H1 (cell line): Measurements from ENCODE around the gene ELOVL2. TPM values are rescaled to one million over a fixed set of nuclear protein-coding genes. Genes with fewer than 3 reads are reported as not detected.

Experiments used
- CTCF ChIA-PET: fragments of 300-600 bp; sonication (Branson Sonifier 250); formaldehyde crosslinking; loops from one replicate; lab custom pipeline; 2021; ENCODE audit not compliant: partially characterized antibody; lab: Charles Lee
- POLR2A ChIA-PET: fragments of 300-600 bp; sonication (Branson Sonifier 250); formaldehyde crosslinking; loops from one replicate; lab custom pipeline; 2021; ENCODE audit warnings: inconsistent platforms; ENCODE audit not compliant: partially characterized antibody; lab: Charles Lee
- DNase-seq, 2 experiments: peaks; one replicate each; pipeline versions ENCODE4 v3.0.0 to v3.0.0-alpha.2; 2010 to 2022; ENCODE audit warnings: low spot score in 2 of 2, low read depth in 1 of 2, mixed read lengths in 1 of 2
- FAIRE-seq: peaks from 2 replicates; lab custom pipeline; 2011; peaks lifted over from hg19 to GRCh38; lab: Jason Lieb, UNC
- H2AFZ ChIP-seq: 2 replicates; pipeline ENCODE4 v1.8.1; 2012; ENCODE audit warnings: low read length, inconsistent platforms
- H2AK5ac ChIP-seq: 2 replicates; pipeline ENCODE4 v1.6.1; 2013; ENCODE audit warnings: low read depth, low read length
- H2BK120ac ChIP-seq: replicated peaks from 2 replicates; pipeline ENCODE3; 2013; ENCODE audit warnings: low read depth, low read length, inconsistent platforms
- H2BK12ac ChIP-seq: 2 replicates; pipeline ENCODE4 v1.6.1; 2013; ENCODE audit warnings: low read depth, low read length
- H2BK15ac ChIP-seq: 2 replicates; pipeline ENCODE4 v1.6.1; 2013; ENCODE audit warnings: low read length
- H2BK20ac ChIP-seq: 2 replicates; pipeline ENCODE4 v1.6.1; 2013; ENCODE audit warnings: low read length
- H2BK5ac ChIP-seq: 2 replicates; pipeline ENCODE4 v1.6.1; 2013; ENCODE audit warnings: low read depth, low read length
- H3K14ac ChIP-seq: 2 replicates; pipeline ENCODE4 v1.6.1; 2013; ENCODE audit warnings: inconsistent platforms; ENCODE audit not compliant: insufficient read length
- H3K18ac ChIP-seq: 2 replicates; pipeline ENCODE4 v1.6.1; 2013; ENCODE audit warnings: low read length; ENCODE audit errors: extremely low read depth
- H3K23ac ChIP-seq: 2 replicates; pipeline ENCODE4 v1.6.1; 2013; ENCODE audit warnings: inconsistent platforms; ENCODE audit not compliant: insufficient read length
- H3K23me2 ChIP-seq: 2 replicates; pipeline ENCODE4 v1.6.1; 2013; ENCODE audit warnings: low read depth, low read length
- H3K27ac ChIP-seq: 2 replicates; pipeline ENCODE4 v1.6.1; 2011; ENCODE audit warnings: low read depth, low read length, inconsistent platforms
- H3K27me3 ChIP-seq, 4 experiments: replicated peaks in 1 of 4; 1 replicate in 1 of 4; 2 replicates in 3 of 4; pipeline versions ENCODE4 v1.6.1 to v1.8.1; 2011 to 2013; ENCODE audit warnings: low read length in 3 of 4, mild to moderate bottlenecking in 3 of 4, inconsistent platforms in 2 of 4, mixed read lengths in 2 of 4, moderate library complexity in 1 of 4; ENCODE audit not compliant: control insufficient read depth in 3 of 4, insufficient read depth in 3 of 4; ENCODE audit errors: extremely low read depth in 1 of 4
- H3K36me3 ChIP-seq, 4 experiments: 2 replicates each; pipeline versions ENCODE4 v1.6.1 to v1.8.1; 2011 to 2013; ENCODE audit warnings: mild to moderate bottlenecking in 4 of 4, low read length in 3 of 4, moderate library complexity in 2 of 4, control low read depth in 1 of 4, inconsistent platforms in 1 of 4; ENCODE audit not compliant: insufficient read depth in 4 of 4, control insufficient read depth in 2 of 4
- H3K4ac ChIP-seq: replicated peaks from 2 replicates; pipeline ENCODE3; 2013; ENCODE audit warnings: low read length, low read depth, mixed read lengths, inconsistent platforms; ENCODE audit not compliant: insufficient read length
- H3K4me1 ChIP-seq, 4 experiments: replicated peaks in 1 of 4; 1 replicate in 1 of 4; 2 replicates in 3 of 4; pipeline versions ENCODE4 v1.6.1 to v1.8.1; 2011 to 2013; ENCODE audit warnings: low read length in 3 of 4, inconsistent platforms in 2 of 4, mixed read lengths in 1 of 4; ENCODE audit not compliant: insufficient read depth in 4 of 4, control insufficient read depth in 3 of 4
- H3K4me2 ChIP-seq, 2 experiments: 2 replicates each; pipeline versions ENCODE4 v1.6.1 to v1.8.1; 2011 to 2013; ENCODE audit warnings: low read depth in 2 of 2, low read length in 2 of 2, control low read depth in 1 of 2, inconsistent platforms in 1 of 2, mild to moderate bottlenecking in 1 of 2; ENCODE audit not compliant: insufficient read depth in 1 of 2
- H3K4me3 ChIP-seq, 4 experiments: fragments of 200-600, 300-600 bp in 1 of 4; sonication (generic), shearing (Covaris generic), sonication (Bioruptor Twin) in 1 of 4; 2 replicates each; pipeline versions ENCODE4 v1.5.1 to v1.8.1; 2011 to 2016; ENCODE audit warnings: low read length in 4 of 4, low read depth in 3 of 4, control low read depth in 2 of 4, inconsistent platforms in 2 of 4, mild to moderate bottlenecking in 2 of 4, mixed read lengths in 1 of 4, moderate library complexity in 1 of 4; ENCODE audit not compliant: insufficient read depth in 2 of 4; ENCODE audit errors: extremely low read depth in 1 of 4
- H3K56ac ChIP-seq: replicated peaks from 2 replicates; pipeline ENCODE3; 2013; ENCODE audit warnings: low read depth, mild to moderate bottlenecking, mixed read lengths, low read length, inconsistent platforms; ENCODE audit not compliant: insufficient read length
- H3K79me1 ChIP-seq: 2 replicates; pipeline ENCODE4 v1.6.1; 2013; ENCODE audit warnings: low read depth, low read length, control low read depth
- H3K79me2 ChIP-seq, 2 experiments: 2 replicates each; pipeline versions ENCODE4 v1.6.1 to v1.8.1; 2012 to 2013; ENCODE audit warnings: low read length in 2 of 2, mild to moderate bottlenecking in 2 of 2, inconsistent platforms in 1 of 2; ENCODE audit not compliant: insufficient read depth in 2 of 2, control insufficient read depth in 1 of 2
- H3K9ac ChIP-seq, 4 experiments: replicated peaks in 1 of 4; 1 replicate in 1 of 4; 2 replicates in 3 of 4; pipeline versions ENCODE4 v1.6.1 to v1.8.1; 2011 to 2013; ENCODE audit warnings: low read depth in 3 of 4, low read length in 3 of 4, control low read depth in 2 of 4, mild to moderate bottlenecking in 2 of 4, moderate library complexity in 2 of 4, inconsistent platforms in 1 of 4; ENCODE audit errors: extremely low read depth in 1 of 4
- H3K9me3 ChIP-seq, 2 experiments: 2 replicates each; pipeline versions ENCODE4 v1.6.1 to v1.8.1; 2012 to 2013; ENCODE audit warnings: mild to moderate bottlenecking in 2 of 2, moderate library complexity in 2 of 2, control low read depth in 1 of 2, inconsistent platforms in 1 of 2, low read depth in 1 of 2, low read length in 1 of 2, mixed read lengths in 1 of 2; ENCODE audit not compliant: insufficient read depth in 2 of 2
- H4K20me1 ChIP-seq, 2 experiments: replicated peaks in 1 of 2; 2 replicates each; pipeline versions ENCODE3 to v1.8.1; 2011 to 2013; ENCODE audit warnings: inconsistent platforms in 2 of 2, low read length in 2 of 2, mild to moderate bottlenecking in 1 of 2; ENCODE audit not compliant: insufficient read depth in 2 of 2, control insufficient read depth in 1 of 2
- H4K5ac ChIP-seq: 2 replicates; pipeline ENCODE4 v1.6.1; 2013; ENCODE audit warnings: low read length, low read depth, mixed read lengths, inconsistent platforms; ENCODE audit not compliant: insufficient read length
- H4K8ac ChIP-seq: 2 replicates; pipeline ENCODE4 v1.8.0; 2013; ENCODE audit warnings: mild to moderate bottlenecking, moderate library complexity, low read length, inconsistent platforms; ENCODE audit not compliant: insufficient read depth; ENCODE audit errors: extremely low read depth
- H4K91ac ChIP-seq: replicated peaks from 2 replicates; pipeline ENCODE3; 2013; ENCODE audit warnings: low read length, mixed read lengths, inconsistent platforms; ENCODE audit not compliant: insufficient read length
- ASH2L ChIP-seq: fragments of 200-600, 300-600 bp; sonication (generic); IDR thresholded peaks from one replicate; pipeline ENCODE4 v1.7.1; 2017; ENCODE audit warnings: low read length
- CBX5 ChIP-seq: fragments of 300-800, 300-1000 bp; sonication (generic); IDR thresholded peaks from 2 replicates; pipeline ENCODE4 v1.7.1; 2016; ENCODE audit warnings: antibody characterized with exemption, low read length, low read depth
- CEBPB ChIP-seq: IDR thresholded peaks from 2 replicates; pipeline ENCODE4 v1.6.1; 2012; ENCODE audit warnings: low read depth, low read length
- CTCF ChIP-seq, 3 experiments: IDR thresholded peaks; 1 replicate in 2 of 3; 2 replicates in 1 of 3; pipeline versions ENCODE4 v1.5.1 to v1.6.1; 2011; ENCODE audit warnings: low read length in 3 of 3, mild to moderate bottlenecking in 3 of 3, inconsistent platforms in 2 of 3, low read depth in 1 of 3, moderate library complexity in 1 of 3; ENCODE audit not compliant: insufficient read depth in 1 of 3; ENCODE audit errors: control extremely low read depth in 1 of 3
- EGR1 ChIP-seq: IDR thresholded peaks from 2 replicates; pipeline ENCODE4 v1.6.1; 2011; ENCODE audit warnings: low read depth, low read length, borderline replicate concordance
- HDAC6 ChIP-seq: IDR thresholded peaks from one replicate; pipeline ENCODE4 v1.7.1; 2012; ENCODE audit warnings: low read depth, mild to moderate bottlenecking, inconsistent platforms, low read length, moderate library complexity
- JUND ChIP-seq: IDR thresholded peaks from 2 replicates; pipeline ENCODE4 v1.6.1; 2011; ENCODE audit warnings: mild to moderate bottlenecking, improper control_type of control experiment, low read length
- NANOG ChIP-seq: IDR thresholded peaks from 2 replicates; pipeline ENCODE4 v1.6.1; 2011; ENCODE audit warnings: low read length, low read depth, mild to moderate bottlenecking, inconsistent platforms; ENCODE audit not compliant: insufficient read depth, poor library complexity, severe bottlenecking
- NRF1 ChIP-seq: IDR thresholded peaks from 2 replicates; pipeline ENCODE4 v1.6.1; 2011; ENCODE audit warnings: mild to moderate bottlenecking, low read depth, low read length, improper control_type of control experiment
- POU5F1 ChIP-seq: IDR thresholded peaks from 2 replicates; pipeline ENCODE4 v1.6.1; 2011; ENCODE audit warnings: low read depth, mild to moderate bottlenecking, low read length, moderate library complexity
- SIN3A ChIP-seq, 2 experiments: IDR thresholded peaks in 1 of 2; conservative IDR thresholded peaks in 1 of 2; 2 replicates each; pipeline ENCODE4 v1.6.1; 2011 to 2012; ENCODE audit warnings: low read length in 2 of 2, improper control_type of control experiment in 1 of 2, low read depth in 1 of 2, mild to moderate bottlenecking in 1 of 2
- TBP ChIP-seq: IDR thresholded peaks from 2 replicates; pipeline ENCODE4 v1.6.1; 2011; ENCODE audit warnings: low read depth, low read length, improper control_type of control experiment
- YY1 ChIP-seq: IDR thresholded peaks from 2 replicates; pipeline ENCODE4 v1.6.1; 2011; ENCODE audit warnings: low read depth, mild to moderate bottlenecking, low read length
- WGBS, 2 experiments: shearing (Covaris generic) in 1 of 2; methylation state at CpG; one replicate each; pipeline versions ENCODE4 v1.1.6 to v1.1.7; 2013 to 2015; ENCODE audit warnings: low lambda C conversion rate in 2 of 2, mixed read lengths in 2 of 2, inconsistent platforms in 1 of 2, low coverage in 1 of 2, missing lambda C conversion rate in 1 of 2; ENCODE audit not compliant: insufficient replicate concordance in 2 of 2, insufficient coverage in 1 of 2, insufficient read length in 1 of 2; ENCODE audit errors: extremely low coverage in 1 of 2, missing lambda C conversion rate in 1 of 2; 5-methylcytosine and 5-hydroxymethylcytosine counted together
- polyA plus RNA-seq, 7 experiments: library from polyadenylated mRNA; depleted of rRNA in 3 of 7; stranded (reverse) in 5 of 7; unstranded in 2 of 7; fragments of >200 nt in 5 of 7; fragments of 200-250 nt in 2 of 7; gene quantifications; 1 replicate in 5 of 7; 2 replicates in 1 of 7; 4 replicates in 1 of 7; pipeline versions ENCODE4 v1.2.1 to v1.2.3, GENCODE V29; 2011 to 2013; ENCODE audit warnings: missing spikeins in 2 of 7, mixed read lengths in 2 of 7
- total RNA-seq: library from RNA; stranded (reverse); fragmentation: NEBNext Ultra II Directional; extraction: Animal tissue kit (Norgen Biotek cat#: 25700); gene quantifications from 2 replicates; pipeline ENCODE4 v1.2.1, GENCODE V29; 2021

The ELOVL2 gene
- total and polyA plus RNA-seq, 2 of the 8 experiments (the other 6 are each of a cell fraction or from before 2014, with no cell fraction given), result 0.42 to 0.89 TPM

GRCh38 chr6:11017090-11017489 is 27.0 kb downstream of the ELOVL2 start:
- DNase-seq, result no peak
- no peak overlapping the region for H4K5ac ChIP-seq
- WGBS, 2 experiments, result 91% methylated on average over 3 of the region's 3 CpGs; no CpG with 5 or more reads in 1 of the 2 experiments
- TF ChIP-seq YY1, result no peak
- no peak for TF ChIP-seq CBX5
- TF ChIP-seq NRF1, result no peak
- TF ChIP-seq JUND, result no peak
- no peak for TF ChIP-seq CTCF (IDR thresholded peaks at IDR 0.05; ENCODE audit: control extremely low read depth in 1 of 3, insufficient read depth in 1 of 3, low read depth in 1 of 3, low read length in 3 of 3)
- TF ChIP-seq HDAC6, result no peak
- no peak for TF ChIP-seq TBP
- TF ChIP-seq CEBPB, result no peak
- no peak for TF ChIP-seq NANOG
- no peak for TF ChIP-seq ASH2L
- no peak for TF ChIP-seq POU5F1
- TF ChIP-seq EGR1, result no peak
- TF ChIP-seq SIN3A (conservative IDR thresholded peaks at IDR 0.05 in 1 of 2, IDR thresholded peaks at IDR 0.05 in 1 of 2; ENCODE audit: low read depth in 1 of 2, low read length in 2 of 2), result no peak

More at GRCh38 chr6:11017090-11017489, 27.0 kb downstream of the ELOVL2 start:
- ChIA-PET CTCF (interaction anchor here (0.7 to 0.8 kb wide), 3 partner anchors 10 to 25 kb away, joined by 3 read pairs; no protein-coding TSS in a partner anchor), POLR2A (no interaction called here)
- Histone ChIP-seq H4K20me1 (no peaks in the 10 kb centered on the region), H4K8ac (no peak overlapping the region), H3K36me3 (no peaks in the 10 kb centered on the region), H3K27me3 (no peaks in the 10 kb centered on the region; a peak in 1 of 7 replicates), H3K79me2 (no peaks in the 10 kb centered on the region), H3K56ac (no peak overlapping the region), H3K18ac (no peak overlapping the region), H3K4me3 (no peak overlapping the region), H3K4me2 (no peak overlapping the region), H3K23ac (no peak overlapping the region), H2BK12ac (no peak overlapping the region), H2BK20ac (no peak overlapping the region), H3K9me3 (no peaks in the 10 kb centered on the region), H4K91ac (no peak overlapping the region), H3K23me2 (no peaks in the 10 kb centered on the region), H3K4ac (no peak overlapping the region), H2BK15ac (no peak overlapping the region), H3K27ac (no peak overlapping the region), H3K4me1 (peaks cover 0 to 1% (median 0%) of the 10 kb centered on the region in 4 experiments; a peak in 3 of 7 replicates), H2BK5ac (no peak overlapping the region), H3K14ac (no peak overlapping the region), H2AFZ (no peak overlapping the region), H3K9ac (no peak overlapping the region), H2BK120ac (no peak overlapping the region), H2AK5ac (no peak overlapping the region), H3K79me1 (no peaks in the 10 kb centered on the region)
- FAIRE-seq, result no peak
